Measurements from ENCODE around the gene PEMT.

Gene PEMT

DNA sequence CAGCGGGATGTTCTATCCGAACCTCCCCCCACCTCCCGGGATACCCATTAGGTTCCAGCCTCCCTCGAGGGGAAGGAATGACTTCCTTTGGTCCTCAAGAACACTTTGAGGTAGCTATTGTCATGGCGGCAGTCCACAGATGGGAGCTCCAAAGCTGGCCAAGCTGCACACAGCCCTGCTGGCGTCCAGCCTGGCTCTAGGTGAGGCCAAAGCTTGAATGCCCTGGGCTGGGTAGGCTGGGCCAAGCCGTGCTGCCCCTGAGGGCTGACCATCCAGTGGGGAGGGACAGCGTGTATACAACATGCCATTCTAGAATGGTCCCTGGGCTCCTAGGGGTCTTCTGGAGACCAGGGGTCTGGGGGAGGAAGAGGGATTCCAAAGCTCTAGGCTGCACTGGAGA, 43.5 kb downstream of the PEMT start:
- no peak overlapping the region for H3K4me2 ChIP-seq
- no peak overlapping the region for H3K4me3 ChIP-seq
- H3K4me1 ChIP-seq = peaks cover 14 to 82% (median 66%) of the 10 kb centered on the region in 10 experiments; a peak in 19 of 20 replicates
- H3K27ac ChIP-seq = no peak overlapping the region
- no peaks in the 10 kb centered on the region for H3K36me3 ChIP-seq
- no peak overlapping the region for H3K9ac ChIP-seq
- H3K9me3 ChIP-seq (replicated peaks in 1 of 11) = no peaks in the 10 kb centered on the region
- peaks cover 0 to 51% (median 4%) of the 10 kb centered on the region in 11 experiments; a peak in 10 of 22 replicates for H4K20me1 ChIP-seq
- no peak for TF ChIP-seq Cebpa-rat (IDR thresholded peaks at IDR 0.05)
- H3K27me3 ChIP-seq = no peaks in the 10 kb centered on the region; a peak in 1 of 22 replicates

DNA sequence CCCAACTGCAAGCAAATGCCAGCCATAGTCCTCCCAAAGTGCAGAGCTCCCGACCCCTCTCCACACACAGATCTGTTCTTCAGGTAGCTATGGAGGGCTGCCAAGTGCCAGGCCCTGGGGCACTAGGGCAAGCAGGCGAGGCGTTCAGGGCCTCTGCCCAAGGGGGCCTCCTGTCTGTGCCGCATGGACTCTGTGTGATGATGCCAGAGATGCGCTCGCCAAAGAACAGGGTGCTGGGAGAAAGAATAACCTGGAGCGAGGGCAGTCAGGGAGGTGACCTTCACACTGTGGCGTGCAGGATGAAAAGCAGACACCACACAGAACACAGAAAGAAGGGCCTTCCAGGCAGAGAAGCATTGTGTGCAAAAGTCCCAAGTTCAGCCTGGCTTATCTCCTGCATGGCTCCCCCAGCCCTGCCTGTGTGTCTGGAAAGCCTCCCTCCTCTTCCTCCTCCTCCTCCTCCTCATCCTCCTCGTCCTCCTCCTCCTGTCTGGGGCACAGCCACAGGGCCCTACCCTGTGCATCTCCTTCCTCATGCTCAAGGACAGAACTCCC, 44.2 kb downstream of the PEMT start:
- no peak overlapping the region for H3K4me3 ChIP-seq
- no peak overlapping the region for H3K4me2 ChIP-seq
- H3K4me1 ChIP-seq = peaks cover 14 to 82% (median 66%) of the 10 kb centered on the region in 10 experiments; a peak in 19 of 20 replicates
- H3K27me3 ChIP-seq = no peaks in the 10 kb centered on the region; a peak in 1 of 22 replicates
- no peak for TF ChIP-seq Cebpa-rat (IDR thresholded peaks at IDR 0.05)
- H3K27ac ChIP-seq = no peak overlapping the region
- H3K9ac ChIP-seq = no peak overlapping the region
- no peaks in the 10 kb centered on the region for H3K9me3 ChIP-seq (replicated peaks in 1 of 11)
- peaks cover 0 to 51% (median 4%) of the 10 kb centered on the region in 11 experiments; a peak in 9 of 22 replicates for H4K20me1 ChIP-seq
- no peaks in the 10 kb centered on the region for H3K36me3 ChIP-seq

DNA sequence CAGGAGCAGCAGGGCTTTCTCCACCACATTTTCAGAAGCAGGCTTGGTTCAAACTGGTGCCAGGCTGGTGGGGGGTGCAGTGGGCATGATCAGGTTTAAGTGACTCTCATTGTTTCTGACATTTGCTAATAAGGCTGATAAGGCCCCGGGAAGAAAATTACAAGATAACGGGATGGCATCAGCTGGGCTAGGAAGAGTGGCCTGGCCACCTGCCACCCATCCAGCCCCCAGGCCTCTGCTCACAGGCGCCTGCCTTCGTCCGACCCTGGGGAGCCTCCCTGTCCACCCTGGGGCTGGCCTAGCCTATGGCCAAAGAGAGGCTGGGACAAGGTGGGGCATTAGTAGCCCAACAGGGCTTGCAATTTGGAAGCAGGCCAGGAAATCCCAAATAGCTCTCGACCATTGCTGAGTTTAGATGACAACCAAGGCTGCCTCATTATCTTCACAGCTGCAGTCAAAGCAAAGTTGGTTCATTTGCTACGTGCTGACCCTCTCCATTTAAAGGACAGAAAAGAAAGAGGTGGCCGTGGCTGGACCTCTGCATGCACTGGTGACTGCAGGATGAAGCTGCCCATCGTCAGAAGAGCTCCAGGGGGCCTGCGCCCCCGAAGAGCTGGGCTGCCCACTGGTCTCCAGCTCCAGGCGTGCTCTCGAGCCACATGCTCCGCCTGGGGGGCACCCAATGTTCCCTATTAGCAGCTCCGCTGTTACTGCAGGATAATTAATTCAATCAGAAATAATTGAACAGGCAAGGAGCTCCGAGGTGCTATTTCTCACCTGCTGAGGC, 44.9 kb downstream of the PEMT start:
- Histone ChIP-seq H4K20me1 (peaks cover 0 to 52% (median 4%) of the 10 kb centered on the region in 11 experiments; a peak in 10 of 22 replicates), H3K9ac (no peak overlapping the region), H3K9me3 (replicated peaks in 1 of 11) (no peaks in the 10 kb centered on the region), H3K4me3 (no peak overlapping the region), H3K27ac (no peak overlapping the region), H3K36me3 (no peaks in the 10 kb centered on the region), H3K4me1 (peaks cover 16 to 82% (median 66%) of the 10 kb centered on the region in 10 experiments), H3K4me2 (peak overlapping the region in 2 of 11 experiments; percentile 4 to 18; a peak in 1 of 22 replicates), H3K27me3 (no peaks in the 10 kb centered on the region; a peak in 1 of 22 replicates)
- TF ChIP-seq Cebpa-rat (IDR thresholded peaks at IDR 0.05) = no peak

DNA sequence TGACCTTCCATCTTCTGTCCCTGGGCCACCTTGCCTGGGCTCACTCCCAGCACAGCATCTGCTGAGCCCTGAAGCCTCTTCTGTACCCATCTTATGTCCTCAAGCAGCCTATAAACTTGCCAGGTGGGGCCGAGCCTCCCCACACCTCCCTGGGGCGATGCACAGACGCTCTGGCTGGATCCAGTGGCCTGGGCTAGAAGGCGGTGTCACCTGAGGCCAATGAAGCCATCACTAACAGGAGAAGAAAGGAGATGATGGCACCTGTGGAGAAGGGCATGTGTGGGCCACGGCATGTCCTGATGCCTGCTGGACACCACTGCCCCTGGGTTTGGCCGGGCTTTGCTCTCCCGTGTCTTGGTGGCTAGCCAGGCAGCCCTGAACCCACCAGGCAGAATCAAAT, 45.5 kb downstream of the PEMT start:
- Histone ChIP-seq H3K27me3 (no peaks in the 10 kb centered on the region; a peak in 1 of 22 replicates), H3K36me3 (no peaks in the 10 kb centered on the region), H3K27ac (no peak overlapping the region), H3K4me2 (peak overlapping the region in 2 of 11 experiments; percentile 4 to 18; a peak in 1 of 22 replicates), H4K20me1 (peaks cover 0 to 52% (median 4%) of the 10 kb centered on the region in 11 experiments; a peak in 9 of 22 replicates), H3K4me1 (peaks cover 22 to 82% (median 66%) of the 10 kb centered on the region in 10 experiments), H3K9ac (no peak overlapping the region), H3K9me3 (replicated peaks in 1 of 11) (no peaks in the 10 kb centered on the region), H3K4me3 (no peak overlapping the region)
- TF ChIP-seq Cebpa-rat (IDR thresholded peaks at IDR 0.05) = no peak

DNA sequence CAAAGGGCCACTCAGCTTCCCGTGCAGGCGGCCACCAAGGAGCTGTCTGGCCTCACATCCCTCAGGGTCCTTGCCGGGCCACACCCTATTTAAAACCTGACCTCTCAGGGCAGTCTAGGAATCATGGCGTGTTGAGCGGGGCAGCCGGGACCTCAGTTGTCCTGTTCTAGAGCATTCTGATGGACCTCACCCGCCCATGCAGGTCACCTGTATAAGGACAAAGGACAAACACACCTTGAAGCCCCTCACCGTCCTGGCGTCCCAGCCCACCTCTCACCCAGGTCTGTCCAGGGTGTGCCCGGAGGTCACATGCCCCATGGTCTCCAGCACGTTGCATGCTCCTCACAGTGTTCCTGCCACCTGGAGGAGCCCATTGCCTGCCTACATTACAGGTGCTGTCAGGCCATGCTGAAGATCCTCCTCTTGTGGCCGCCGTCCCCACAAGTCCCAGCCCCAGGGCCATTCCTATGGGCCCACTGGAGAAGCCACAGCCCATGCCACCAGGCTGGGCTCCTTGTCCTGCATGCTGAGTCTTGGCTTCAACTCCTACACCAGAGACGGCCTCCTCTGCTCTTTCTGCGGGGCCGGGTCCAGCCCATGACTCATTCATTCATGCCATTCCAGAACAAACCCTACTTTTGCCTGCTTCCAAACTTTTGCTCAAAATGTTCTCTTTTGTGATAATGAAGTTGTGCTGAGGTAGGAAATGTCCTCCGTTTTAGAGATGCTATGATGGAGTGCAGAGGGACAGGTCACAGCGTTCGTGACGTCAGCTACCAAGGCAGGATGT, 46.3 kb downstream of the PEMT start:
- Histone ChIP-seq H3K4me3 (no peak overlapping the region), H3K27ac (peak overlapping the region in 6 of 11 experiments; percentile 11 to 62 (median 50); a peak in 9 of 22 replicates)
- no peak for TF ChIP-seq Cebpa-rat (IDR thresholded peaks at IDR 0.05)

DNA sequence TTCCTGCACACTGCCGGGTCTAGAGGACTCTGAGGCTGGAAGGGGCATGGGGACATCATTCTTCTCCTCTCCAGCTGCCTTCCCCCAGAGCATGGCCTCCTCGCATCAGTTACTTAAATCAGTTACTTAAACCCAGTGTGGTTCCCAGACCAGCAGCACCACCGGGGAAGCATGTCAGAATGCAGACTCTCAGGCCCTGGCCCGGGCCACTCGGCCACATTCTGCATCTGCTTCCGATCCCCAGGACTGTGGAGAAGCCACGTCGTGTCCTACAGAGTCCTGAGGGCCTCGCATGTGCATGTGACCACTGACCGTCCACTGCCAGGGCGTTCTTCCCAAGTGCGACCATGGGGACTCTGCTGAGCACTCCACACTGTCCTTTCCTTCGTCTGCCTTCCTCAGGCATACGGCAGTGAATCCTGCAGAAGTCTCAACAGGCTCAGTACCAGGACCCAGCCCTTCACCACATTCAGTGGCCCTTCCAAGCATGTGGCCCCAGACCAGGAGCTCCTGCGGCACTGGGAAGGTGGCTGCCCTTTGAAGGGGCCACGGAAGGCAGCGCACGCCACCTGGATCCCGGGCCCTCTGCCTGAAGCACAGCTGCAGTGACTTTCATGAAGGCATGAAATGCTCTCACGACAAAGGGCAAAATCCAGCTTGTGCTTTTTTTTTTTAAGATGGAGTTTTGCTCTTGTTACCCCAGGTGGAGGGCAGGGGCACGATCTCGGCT, 48.4 kb downstream of the PEMT start:
- Histone ChIP-seq H3K9me3 (replicated peaks in 1 of 11) (no peaks in the 10 kb centered on the region), H3K4me2 (peak overlapping the region in 10 of 11 experiments; percentile 5 to 89 (median 74); a peak in 18 of 22 replicates), H3K27ac (peak overlapping the region in 1 of 11 experiments; percentile 62; a peak in 3 of 22 replicates), H3K4me3 (no peak overlapping the region), H3K27me3 (no peaks in the 10 kb centered on the region), H4K20me1 (peaks cover 0 to 53% (median 7%) of the 10 kb centered on the region in 11 experiments; a peak in 9 of 22 replicates), H3K9ac (no peak overlapping the region), H3K4me1 (peaks cover 40 to 85% (median 72%) of the 10 kb centered on the region in 10 experiments), H3K36me3 (no peaks in the 10 kb centered on the region)
- no peak for TF ChIP-seq Cebpa-rat (IDR thresholded peaks at IDR 0.05)

More for the DNA sequence above, 46.3 kb downstream of the PEMT start:
- peaks cover 0 to 52% (median 8%) of the 10 kb centered on the region in 11 experiments; a peak in 11 of 22 replicates for H4K20me1 ChIP-seq
- peaks cover 27 to 82% (median 66%) of the 10 kb centered on the region in 10 experiments for H3K4me1 ChIP-seq
- H3K27me3 ChIP-seq = no peaks in the 10 kb centered on the region; a peak in 1 of 22 replicates
- H3K36me3 ChIP-seq = no peaks in the 10 kb centered on the region
- no peak overlapping the region for H3K9ac ChIP-seq
- no peaks in the 10 kb centered on the region for H3K9me3 ChIP-seq (replicated peaks in 1 of 11)
- H3K4me2 ChIP-seq = peak overlapping the region in 9 of 11 experiments; percentile 19 to 89 (median 76); a peak in 18 of 22 replicates

DNA sequence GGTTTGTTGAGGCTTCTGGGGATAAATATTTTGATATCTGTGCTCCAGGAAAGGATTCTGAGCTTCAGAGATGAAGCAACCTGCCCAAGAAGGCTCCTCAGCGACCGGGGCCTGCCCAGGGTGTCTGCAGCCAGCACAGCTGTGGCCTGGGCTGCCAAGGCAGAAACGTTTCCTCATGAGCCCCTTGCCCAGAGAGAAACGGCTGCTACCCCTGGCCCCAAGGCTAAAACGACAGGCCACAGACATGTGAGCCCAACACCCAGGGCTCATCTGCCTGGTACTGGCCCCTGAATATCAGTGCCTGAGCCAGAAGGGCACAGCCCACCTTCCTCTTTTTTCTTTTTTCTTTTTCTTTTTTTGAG, 49.9 kb downstream of the PEMT start:
- peaks cover 0 to 44% (median 7%) of the 10 kb centered on the region in 11 experiments; a peak in 9 of 22 replicates for H4K20me1 ChIP-seq
- no peak for TF ChIP-seq Cebpa-rat (IDR thresholded peaks at IDR 0.05)
- H3K9ac ChIP-seq = peak overlapping the region in 4 of 11 experiments; percentile 7 to 46 (median 8); a peak in 3 of 22 replicates
- H3K27me3 ChIP-seq = no peaks in the 10 kb centered on the region
- H3K4me1 ChIP-seq = peaks cover 40 to 87% (median 70%) of the 10 kb centered on the region in 10 experiments
- peak overlapping the region; percentile 6 to 89 (median 73); a peak in 20 of 22 replicates for H3K4me2 ChIP-seq
- H3K4me3 ChIP-seq = no peak overlapping the region
- H3K9me3 ChIP-seq (replicated peaks in 1 of 11) = no peaks in the 10 kb centered on the region
- peak overlapping the region in 5 of 11 experiments; percentile 2 to 49 (median 4); a peak in 3 of 22 replicates for H3K27ac ChIP-seq
- no peaks in the 10 kb centered on the region for H3K36me3 ChIP-seq

All from BLaER1 treated with 17β-estradiol and CSF1 and Interleukin-3, amounts not matched to agents 10 nM and 100 nM (cell line).